ENCODE results near the gene TOMM22.

DNA sequence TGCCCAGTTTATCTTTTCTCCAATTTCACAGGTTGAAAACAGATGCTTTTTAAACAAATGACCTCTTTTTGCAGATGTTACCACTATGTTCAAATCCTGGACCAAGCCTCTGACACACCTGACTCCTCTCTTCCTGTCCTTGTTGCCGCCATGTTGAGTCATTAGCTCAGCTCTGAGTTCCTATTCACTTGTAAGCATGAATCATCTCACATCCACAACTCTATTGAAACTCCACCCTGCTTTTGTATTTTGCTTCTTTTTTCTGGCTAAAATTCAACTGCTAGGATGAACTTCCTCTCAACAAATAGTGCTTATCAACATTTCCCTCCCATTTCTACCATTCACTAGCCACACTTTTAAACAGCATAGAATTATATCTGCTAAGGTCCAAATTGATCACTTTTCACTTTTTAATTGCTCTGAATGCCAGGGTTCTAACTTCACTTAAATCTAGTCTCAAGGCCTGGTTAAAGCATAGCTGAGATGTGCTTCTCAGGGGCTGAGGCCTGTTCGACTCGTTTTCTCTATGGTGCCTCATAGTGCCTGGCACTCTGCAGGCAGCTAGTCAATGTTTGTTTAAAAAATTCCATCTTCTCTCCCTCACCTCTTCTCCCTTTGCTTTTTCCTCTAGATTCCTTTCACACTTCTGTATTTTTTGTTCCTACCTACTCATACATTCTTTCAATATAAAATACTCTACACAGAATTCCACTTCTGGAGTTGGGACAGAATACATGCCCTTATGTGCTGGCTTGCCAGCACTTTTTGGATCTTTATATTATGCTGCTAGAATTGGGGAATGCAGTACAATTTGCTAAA, 15.1 kb downstream of the TOMM22 start:
- TF ChIP-seq CTCF (conservative IDR thresholded peaks at IDR 0.05; ENCODE audit: low read depth in 2 of 2) = no peak
- TF ChIP-seq, protein P1, sequence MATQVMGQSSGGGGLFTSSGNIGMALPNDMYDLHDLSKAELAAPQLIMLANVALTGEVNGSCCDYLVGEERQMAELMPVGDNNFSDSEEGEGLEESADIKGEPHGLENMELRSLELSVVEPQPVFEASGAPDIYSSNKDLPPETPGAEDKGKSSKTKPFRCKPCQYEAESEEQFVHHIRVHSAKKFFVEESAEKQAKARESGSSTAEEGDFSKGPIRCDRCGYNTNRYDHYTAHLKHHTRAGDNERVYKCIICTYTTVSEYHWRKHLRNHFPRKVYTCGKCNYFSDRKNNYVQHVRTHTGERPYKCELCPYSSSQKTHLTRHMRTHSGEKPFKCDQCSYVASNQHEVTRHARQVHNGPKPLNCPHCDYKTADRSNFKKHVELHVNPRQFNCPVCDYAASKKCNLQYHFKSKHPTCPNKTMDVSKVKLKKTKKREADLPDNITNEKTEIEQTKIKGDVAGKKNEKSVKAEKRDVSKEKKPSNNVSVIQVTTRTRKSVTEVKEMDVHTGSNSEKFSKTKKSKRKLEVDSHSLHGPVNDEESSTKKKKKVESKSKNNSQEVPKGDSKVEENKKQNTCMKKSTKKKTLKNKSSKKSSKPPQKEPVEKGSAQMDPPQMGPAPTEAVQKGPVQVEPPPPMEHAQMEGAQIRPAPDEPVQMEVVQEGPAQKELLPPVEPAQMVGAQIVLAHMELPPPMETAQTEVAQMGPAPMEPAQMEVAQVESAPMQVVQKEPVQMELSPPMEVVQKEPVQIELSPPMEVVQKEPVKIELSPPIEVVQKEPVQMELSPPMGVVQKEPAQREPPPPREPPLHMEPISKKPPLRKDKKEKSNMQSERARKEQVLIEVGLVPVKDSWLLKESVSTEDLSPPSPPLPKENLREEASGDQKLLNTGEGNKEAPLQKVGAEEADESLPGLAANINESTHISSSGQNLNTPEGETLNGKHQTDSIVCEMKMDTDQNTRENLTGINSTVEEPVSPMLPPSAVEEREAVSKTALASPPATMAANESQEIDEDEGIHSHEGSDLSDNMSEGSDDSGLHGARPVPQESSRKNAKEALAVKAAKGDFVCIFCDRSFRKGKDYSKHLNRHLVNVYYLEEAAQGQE (IDR thresholded peaks at IDR 0.05; ENCODE audit: unreplicated experiment) = no peak

Measured in GM23338 (cell line).